Fibroblast of peridontal ligament (primary cell): ENCODE measurements around the gene CDH4.

ENCODE experiments used
- DNase-seq: peaks from one replicate; pipeline ENCODE4 v3.0.0-alpha.2; 2010; ENCODE audit errors: extremely low read depth

CDH4 gene

DNA sequence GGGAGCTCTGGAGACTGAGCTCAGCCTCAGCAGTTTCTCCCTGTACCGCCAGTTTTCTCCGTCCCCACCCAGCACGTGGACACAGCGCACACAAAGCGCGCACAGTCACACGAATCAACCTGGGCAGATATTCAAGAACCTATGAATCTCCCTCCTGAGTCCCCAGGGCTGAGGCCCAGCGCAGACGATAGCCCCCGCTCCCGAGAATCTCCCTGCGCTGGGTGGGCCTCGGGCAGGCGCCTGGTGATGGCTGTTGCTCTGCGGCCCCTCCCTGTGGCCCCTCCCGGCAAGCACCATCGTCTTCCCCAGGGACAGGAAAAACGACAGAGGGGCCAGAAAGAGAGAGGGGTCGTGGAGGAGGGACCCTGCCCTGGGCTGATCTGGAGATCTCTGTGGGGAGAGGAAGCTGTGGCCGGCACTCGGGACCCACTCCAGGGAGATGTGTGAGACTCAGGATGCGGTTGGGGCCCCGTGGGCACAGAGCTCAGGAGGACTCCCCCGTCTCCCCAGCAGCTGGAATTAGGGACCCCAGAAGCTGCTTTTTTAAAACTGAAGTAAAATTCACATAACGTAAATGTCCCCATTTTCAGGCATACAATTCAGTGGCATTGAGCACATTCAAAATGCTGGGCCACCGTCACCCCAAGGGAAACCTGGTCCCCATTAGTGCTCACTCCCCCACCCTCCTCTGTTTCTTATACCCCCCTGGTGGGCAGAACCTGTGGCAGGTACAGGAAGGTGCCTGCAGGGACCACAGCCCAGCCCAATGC, 482.9 kb downstream of the CDH4 start:
- no peak for DNase-seq

DNA sequence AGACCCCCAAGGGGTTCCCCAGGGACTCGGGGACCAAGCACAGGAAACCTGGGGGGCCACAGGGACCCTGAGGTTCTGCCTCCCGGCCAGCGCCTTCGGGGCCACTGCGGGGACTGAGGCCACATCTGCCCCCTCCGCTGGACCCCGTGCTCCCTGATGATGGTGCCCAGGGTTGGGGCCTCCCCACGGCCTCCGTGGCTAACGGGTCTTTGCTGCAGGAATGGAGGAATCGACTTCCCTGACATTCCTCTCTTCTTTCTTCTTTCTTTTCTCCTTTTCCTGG, 483.4 kb downstream of the CDH4 start:
- DNase-seq: no peak

DNA sequence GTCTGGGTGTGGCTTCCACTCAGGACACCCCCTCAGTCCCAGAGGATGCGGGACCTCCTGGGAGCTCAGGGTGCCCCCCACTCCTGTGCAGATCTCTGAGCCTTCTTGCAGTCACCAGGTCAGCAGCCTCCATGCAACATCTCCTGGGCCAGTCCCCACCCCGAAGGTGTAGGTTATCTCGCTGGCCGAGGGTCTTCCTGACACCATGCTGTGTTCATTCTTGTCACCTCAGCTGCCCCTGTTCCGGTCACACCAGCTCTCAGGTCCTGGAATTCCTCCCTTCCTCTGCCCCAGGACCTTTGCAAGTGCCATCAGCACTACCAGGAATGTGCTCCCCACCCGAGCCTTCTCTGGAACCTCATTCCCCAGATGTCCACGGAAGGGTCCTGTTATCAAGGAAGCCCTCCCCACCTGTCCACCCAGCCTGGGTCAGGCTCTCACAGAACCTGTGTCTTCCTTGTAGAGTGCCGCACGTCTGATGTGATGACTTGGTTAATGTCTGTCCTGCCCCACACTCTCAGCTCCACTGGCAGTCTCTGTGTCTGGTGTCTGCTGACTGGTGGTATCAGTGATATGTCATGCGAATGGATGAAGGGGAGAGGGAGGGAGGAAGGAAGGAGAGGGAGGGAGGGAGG, 484.1 kb downstream of the CDH4 start:
- DNase-seq: no peak

DNA sequence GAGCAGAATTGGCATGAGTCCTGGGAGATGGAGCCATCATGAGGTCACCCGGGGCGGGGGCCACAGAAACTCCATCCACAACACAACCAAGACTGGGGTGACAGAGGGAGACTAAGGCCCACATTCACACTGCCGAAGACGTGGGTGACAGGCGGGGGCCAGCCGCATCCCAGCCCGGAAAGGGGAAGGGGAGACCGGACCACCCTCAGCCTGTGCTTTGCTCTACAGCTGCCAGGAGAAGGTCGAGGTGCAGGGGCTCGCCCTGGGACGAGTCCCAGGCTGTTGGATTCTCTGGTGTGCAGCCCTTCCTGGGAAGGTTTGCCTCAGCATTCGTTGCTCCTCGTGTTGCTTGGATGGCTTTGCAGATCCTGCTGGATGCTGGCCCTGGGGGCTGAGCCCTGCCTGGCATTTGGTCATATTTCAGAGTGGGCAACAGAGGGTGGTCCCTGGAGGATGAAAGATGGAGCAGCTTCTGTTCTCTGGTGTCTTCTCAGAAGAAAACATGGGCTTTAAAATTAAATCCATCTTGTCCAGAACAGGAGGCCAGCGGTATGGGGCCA, 484.8 kb downstream of the CDH4 start:
- no peak for DNase-seq

DNA sequence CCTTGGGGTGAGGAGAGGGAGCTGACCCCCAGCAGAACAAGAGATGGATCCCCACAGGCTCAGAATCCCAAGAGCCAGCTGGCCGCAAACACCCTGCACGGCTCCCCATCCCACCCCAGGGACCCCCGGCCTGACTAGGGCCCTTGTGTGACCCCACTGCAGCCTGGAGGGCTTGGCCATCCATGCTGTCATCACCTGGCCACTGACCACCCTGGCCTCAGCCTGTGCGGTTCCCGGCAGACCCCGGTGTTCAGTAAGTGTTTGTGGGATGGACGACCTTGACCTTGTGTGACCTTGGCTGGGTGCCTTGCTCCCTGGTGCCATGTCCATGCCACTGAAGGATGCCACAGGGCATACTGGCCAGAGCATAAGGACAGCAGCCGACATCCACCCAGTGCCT, 485.3 kb downstream of the CDH4 start:
- no peak for DNase-seq

DNA sequence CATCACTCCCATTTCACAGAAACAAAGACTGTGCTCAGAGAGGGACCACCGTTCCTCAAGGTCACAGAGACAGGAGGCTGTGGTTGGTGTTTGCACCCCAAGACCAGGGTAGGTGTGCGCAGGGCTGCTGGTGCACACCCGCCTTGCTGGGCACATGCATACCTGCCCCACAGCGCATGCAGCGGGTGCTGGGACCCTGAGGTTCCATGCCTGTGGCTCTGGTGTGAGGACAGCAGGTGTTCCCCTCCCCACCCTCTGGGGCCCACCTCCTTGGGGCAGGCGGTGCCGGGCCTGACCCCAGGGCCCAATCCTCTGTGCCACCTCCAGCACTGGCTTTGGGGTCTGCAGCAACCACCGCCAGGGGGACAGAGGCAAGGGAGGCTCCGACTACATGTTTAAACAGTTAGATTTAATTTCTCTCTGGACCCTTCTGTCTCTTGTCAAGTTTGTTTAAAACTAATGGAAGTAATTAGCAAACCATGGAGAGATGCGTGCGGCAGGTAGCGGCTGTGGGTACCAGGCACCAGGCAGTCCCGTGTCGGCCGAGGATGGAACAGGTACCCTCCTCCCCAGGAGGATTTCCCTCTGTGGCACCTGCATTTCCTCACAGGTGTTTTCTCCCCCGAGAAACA, 485.9 kb downstream of the CDH4 start:
- no peak for DNase-seq

DNA sequence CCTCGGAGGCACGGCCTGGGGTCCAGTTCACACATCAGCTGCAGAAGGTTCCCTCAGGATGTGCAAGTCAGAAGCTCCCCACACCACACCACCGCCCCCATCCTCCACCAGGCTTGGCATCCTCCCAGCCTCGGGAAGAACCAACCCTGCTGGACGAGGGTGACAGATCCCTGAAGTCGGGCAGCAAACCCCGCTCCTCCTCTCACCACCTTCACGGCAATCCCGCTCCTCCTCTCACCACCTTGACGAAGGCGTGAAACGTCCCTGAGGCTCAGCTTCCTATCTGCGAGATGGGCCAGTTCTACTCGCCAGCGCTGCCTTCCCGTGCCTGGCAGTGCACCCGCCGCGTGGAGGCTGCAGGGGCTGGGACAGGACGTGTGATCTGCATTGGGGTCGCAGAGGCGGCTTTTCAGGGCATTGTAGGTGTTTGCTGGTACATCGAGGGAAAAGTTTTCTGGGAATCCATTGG, 486.6 kb downstream of the CDH4 start:
- DNase-seq: no peak

DNA sequence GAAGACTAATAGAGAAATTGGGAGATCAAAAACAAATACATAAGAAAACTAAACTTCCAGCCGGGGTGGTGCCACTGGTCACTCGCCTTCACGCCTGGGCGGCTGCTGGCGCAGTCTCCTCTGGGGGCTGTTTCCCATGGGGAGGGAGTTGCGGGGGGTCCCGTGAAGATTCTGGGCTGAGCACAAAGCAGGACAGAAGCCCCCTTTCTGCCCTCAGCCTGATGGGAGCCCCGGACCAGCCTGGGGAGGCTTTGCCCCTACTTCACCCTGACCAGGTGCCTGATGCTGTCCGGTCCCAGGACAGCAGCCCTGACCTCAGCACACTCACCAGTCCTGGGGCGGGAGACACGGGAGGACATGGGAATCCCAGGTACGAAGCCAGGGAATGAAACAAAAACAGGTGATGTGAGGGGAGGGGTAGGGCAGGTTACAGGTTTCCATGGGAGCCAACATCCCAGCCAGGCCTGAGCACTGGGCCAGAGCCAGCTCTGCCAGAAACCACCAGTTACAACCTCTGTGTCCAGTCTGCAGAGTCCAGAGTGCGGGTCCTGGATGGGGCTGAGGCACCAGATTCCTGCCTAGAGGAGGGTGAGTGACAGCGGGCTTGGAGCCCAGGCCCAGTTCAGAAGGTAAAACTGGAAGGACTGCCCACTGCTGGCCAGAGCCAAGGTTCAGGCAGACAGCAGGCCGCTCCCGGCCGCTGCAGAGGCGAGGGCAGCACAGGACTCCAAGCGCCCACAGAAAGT, 487.2 kb downstream of the CDH4 start:
- no peak for DNase-seq

DNA sequence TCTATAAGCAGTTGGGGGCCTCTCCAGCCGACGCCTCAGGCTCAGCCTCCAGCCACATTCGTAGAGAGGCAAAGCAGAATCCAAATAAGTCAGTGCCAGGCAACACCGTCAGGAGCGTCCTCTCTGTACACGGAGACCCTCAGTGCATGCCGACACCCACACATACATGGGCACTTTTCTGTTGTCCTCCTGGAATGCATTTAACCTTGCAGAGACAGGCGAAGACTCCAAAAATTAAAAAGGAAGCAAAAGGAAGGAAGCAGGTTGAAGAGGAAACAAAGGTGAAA, 487.7 kb downstream of the CDH4 start:
- DNase-seq: no peak

DNA sequence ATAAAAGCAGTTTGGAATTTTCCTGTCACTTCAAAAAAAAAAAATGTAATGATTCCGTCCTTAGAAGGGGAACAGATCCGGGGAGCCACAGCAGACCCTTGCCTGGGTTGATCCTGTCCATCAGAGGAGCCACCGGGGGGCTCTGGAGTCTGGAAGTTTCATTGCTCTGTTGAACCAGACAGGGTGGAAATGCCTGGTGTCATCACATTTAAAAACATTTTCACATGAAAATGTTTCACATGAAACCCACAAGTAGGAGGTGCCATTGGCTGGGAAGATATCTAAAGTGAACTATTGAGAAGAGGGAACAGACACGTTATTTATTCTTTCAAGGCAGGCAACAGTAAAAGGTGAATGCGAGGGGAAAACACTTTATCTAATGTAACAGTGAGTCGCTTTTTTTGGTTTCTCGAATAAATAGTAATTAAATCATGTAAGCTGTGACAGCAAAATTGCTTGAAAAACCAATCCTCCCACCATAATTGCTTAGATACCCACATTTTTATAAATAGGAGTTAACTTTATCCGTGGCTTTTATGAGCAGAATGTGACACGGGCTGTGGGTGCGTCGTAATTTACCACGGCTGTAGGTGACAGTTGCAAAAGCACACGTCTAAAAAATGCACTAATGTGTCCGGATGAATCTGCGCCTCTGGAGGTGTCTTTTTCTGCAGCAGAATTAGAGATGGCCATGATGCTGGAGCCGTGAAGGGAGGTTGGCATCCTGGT, 490.2 kb downstream of the CDH4 start:
- no peak for DNase-seq

DNA sequence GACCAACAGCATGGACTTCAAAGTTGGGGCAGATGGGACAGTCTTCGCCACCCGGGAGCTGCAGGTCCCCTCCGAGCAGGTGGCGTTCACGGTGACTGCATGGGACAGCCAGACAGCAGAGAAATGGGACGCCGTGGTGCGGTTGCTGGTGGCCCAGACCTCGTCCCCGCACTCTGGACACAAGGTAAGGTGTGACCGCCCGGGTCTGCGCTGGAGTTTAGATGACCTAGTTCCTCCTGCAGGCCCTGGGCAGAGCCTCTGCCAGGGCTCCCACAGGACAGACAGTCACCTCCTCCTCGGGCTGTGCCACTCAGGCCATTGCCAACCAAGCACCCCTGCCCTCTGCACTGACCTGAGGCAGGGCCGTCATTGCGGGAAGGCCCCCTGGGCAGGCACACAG, 491.5 kb downstream of the CDH4 start:
- DNase-seq: no peak

DNA sequence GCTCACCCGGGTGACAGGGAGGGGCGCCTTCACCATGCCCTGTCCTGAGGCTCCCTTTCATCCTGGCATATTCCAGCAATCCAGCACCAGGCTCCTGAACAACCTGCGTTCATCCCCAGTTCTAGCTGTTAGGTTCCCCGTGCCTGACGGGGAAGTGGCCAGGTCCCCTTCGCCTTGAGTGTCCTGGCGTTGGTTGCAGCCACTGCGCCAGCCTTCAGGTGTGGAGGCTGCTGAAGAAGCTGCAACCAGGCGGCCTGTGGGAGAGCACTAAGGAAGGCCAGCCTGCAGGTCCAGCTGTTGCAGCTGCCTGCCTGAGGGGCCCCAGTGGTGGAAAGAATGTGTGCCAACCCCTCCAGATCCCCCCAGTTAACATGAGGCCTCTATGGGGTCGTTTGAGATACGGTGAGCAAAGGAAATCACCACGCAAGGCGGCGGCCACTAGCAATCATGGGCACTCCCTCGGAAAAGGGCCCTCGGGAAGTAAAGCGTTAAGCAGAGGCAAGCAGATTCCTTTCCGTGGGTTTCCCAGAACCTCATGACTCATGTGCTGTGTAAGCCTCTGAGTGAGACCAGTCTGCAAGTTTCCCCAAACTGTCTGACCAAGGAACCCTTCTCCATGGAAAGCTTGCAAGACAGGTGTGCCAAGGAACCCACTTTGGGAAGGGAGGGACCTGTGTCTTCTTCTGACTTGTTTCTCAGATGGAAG, 492.8 kb downstream of the CDH4 start:
- no peak for DNase-seq

DNA sequence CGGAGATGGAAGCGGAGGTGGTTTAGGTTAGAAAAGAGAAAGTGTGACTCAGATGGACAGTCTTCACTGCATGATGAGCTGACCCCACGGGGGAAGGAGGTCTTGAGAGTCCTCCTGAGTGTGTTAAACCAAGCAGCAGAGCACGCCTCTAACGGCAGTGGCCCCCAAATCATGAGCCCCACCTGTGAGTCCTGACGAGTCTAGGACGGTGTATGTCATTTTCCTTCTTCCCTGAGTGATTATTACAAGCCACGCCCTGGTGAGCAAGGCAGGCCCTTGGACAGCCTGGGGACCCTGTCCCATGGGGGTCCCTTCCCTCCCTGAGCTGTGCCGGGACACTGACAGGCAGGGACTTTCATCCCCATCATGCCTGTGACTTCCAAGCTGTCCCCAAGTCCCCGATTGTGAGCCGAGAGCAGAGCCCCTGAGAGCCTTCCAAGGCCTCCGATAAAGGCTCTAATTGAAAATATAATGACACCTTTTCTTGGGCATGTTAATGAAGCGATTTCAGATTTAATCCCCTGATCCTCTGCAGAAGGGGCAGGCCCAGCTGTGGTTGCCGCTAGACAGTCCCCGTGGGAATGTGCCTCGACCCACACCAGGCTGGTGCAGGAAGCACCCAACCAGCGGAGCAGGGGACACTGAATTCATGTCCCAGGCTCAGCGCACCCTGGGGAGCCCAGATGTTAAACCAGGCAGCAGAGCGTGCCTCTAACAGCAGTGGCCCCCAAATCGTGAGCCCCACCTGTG, 493.5 kb downstream of the CDH4 start:
- no peak for DNase-seq

DNA sequence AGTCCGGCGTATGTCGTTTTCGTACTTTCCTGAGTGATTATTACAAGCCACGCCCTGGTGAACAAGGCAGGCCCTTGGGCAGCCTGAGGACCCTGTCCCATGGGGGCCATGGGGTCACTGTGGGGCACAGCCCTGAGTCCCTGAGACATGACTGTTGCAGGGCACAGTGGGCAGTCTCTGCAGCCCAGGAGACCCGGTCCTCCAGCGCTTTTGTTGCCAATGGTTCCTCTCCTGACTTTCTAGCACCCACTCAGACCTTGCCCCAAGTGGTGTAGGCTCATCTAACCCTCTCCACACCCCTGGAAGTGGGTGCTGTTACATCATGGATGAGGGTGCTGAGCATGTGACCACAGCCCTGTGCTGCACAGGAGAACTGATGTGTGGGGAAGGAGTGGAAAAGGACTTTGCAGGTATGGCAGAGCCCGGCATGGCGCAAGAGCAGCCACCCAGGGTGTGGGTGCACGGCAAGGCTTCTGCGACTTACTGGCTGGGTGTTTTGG, 494.1 kb downstream of the CDH4 start:
- DNase-seq: no peak

DNA sequence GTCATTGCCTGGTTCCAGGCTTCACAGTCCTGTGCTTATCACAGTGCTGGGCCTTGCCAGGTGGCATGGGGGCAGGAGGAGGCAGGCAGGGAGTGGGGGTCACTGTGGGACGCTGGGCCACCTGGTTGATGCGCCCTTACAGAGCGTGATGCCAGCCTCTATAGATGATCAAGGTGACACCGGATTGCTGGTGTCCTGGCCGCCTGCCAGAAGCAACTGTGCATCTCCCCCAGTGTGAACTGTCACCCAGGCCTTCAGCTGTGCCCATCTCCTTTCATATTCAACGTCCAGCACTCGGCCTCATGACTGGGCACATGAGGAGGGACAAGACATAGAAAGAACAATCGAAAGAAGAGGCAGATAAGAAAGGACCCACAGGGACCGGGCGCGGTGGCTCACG, 494.7 kb downstream of the CDH4 start:
- no peak for DNase-seq

DNA sequence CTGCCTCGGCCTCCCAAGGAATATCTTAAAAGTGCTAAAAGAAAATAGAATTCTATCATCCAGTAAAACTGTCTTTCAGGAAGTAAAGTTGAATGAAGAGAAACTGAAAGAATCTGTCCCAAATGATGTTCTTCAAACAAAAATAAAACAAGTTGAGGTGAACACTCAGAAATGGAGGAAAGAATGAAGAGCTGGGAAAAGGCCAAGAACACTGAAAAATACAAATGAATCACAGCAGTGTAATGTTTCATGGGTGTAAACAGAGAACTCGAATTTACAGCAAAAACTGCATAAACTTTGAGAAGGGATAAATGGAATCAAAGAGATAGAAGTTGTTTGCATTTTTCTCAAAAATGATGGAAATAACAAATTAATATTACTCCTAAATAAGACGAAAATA, 496.3 kb downstream of the CDH4 start:
- no peak for DNase-seq

DNA sequence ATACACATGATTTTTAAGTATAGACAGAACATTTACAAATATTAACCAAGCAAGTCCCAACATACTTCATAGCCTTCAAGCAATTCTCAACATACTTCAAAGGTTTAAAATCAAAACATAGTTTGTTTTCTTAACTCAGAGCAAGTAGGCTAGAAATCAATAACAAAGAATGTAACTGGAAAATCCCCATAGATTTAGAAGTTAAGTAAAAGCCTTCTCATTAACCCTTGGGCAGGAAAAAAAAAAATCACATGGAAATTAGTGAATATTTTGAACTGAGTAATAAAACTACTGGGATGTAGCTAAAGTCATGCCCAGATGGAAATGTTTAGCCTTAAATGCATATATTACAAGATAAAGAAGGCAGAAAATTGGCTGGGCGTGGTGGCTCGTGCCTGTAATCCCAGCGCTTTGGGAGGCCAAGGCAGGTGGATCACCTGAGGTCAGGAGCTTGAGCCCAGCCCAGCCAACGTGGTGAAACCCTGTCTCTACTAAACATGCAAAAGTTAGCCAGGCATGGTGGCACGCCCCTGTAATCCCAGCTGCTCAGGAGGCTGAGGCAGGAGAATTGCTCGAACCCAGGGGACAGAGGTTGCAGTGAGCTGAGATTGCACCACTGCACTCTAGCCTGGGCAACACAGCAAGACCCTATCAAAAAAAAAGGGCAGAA, 497.5 kb downstream of the CDH4 start:
- DNase-seq: no peak

DNA sequence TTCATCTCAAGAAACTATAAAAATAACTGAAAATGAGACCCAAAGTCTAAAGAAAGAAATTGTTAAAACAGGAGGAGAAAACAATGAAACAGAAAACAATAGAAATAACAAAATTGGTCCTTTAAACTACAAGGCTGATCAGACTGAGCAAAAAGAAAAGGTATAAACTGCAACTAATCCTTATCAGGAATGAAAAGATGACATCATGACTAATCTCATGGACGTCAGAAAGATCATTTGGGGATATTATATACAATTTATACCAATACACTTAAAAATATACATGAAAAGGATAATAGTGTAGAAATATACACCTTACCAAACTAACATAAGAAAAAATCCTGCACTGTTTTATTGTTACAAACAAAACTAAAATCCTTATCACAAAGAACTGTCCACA, 498.0 kb downstream of the CDH4 start:
- no peak for DNase-seq

DNA sequence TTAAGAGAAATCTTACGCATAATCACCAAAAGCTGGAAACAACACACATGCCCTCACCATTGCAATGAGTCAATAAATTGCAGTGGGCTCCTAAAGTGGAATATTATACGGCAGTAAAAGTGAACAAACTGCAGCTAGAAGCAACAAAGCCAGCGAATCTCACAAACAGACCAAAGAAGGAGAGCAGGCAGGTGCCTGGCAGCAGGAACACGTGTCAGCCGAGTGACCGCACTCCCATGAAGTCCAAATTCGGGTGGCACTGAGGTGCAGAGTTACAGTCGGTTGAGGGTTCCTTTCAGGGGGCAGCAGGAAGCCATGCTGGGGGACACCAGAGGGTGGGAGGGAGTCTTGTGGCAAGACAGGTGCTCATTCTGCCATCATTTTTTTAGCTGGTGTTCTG, 500.5 kb downstream of the CDH4 start:
- no peak for DNase-seq
